Retinal pigment epithelial cell (primary cell): ENCODE results near the gene COQ4.

Experiments
- DNase-seq: peaks from one replicate; pipeline ENCODE4 v3.0.0-alpha.2; 2010; ENCODE audit warnings: low read depth
- H3K4me3 ChIP-seq: 2 replicates; pipeline ENCODE4 v1.5.1; 2011; ENCODE audit warnings: mild to moderate bottlenecking, low read length, control low read depth, moderate library complexity
- TF ChIP-seq, protein P1 (sequence below): conservative IDR thresholded peaks from 2 replicates; pipeline ENCODE4 v1.5.1; 2011; ENCODE audit warnings: low read depth, low read length, control low read depth, inconsistent platforms

Gene COQ4

DNA sequence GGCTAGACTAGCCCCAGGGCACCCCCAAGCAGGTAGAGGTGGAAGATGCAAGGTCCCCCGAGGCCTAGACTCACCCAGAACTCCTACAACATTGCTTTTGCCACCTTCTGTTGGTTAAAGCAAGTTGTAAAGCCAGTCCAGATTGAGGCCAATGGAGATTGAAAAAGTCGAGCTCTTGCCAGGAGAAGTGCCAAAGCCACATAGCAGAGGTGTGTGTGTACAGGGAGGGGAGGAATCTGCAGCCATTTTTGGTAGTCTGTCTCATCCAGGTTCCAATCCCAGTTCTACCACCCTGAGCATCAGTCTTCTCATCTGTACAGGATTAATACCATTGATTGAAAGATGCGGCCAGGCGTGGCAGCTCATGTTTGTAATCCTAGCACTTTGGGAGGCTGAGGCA lies 36.2 kb downstream of the COQ4 start:
- TF ChIP-seq, protein P1, sequence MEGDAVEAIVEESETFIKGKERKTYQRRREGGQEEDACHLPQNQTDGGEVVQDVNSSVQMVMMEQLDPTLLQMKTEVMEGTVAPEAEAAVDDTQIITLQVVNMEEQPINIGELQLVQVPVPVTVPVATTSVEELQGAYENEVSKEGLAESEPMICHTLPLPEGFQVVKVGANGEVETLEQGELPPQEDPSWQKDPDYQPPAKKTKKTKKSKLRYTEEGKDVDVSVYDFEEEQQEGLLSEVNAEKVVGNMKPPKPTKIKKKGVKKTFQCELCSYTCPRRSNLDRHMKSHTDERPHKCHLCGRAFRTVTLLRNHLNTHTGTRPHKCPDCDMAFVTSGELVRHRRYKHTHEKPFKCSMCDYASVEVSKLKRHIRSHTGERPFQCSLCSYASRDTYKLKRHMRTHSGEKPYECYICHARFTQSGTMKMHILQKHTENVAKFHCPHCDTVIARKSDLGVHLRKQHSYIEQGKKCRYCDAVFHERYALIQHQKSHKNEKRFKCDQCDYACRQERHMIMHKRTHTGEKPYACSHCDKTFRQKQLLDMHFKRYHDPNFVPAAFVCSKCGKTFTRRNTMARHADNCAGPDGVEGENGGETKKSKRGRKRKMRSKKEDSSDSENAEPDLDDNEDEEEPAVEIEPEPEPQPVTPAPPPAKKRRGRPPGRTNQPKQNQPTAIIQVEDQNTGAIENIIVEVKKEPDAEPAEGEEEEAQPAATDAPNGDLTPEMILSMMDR, result no peak
- no peak for DNase-seq
- H3K4me3 ChIP-seq, result no peak overlapping the region

DNA sequence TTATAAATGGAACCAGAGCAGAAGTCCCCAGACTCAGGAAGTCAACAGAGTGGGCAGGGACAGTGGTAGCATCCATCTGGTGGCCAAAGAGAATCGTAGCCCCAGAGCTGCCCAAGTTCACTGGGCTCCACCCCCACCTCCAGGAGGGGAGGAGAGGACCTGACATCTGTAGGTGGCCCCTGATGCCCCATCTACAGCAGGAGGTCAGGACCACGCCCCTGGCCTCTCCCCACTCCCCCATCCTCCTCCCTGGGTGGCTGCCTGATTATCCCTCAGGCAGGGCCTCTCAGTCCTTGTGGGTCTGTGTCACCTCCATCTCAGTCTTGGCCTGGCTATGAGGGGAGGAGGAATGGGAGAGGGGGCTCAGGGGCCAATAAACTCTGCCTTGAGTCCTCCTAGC lies 38.2 kb downstream of the COQ4 start:
- TF ChIP-seq, protein P1, result no peak
- H3K4me3 ChIP-seq, result no peak overlapping the region
- DNase-seq, result no peak

DNA sequence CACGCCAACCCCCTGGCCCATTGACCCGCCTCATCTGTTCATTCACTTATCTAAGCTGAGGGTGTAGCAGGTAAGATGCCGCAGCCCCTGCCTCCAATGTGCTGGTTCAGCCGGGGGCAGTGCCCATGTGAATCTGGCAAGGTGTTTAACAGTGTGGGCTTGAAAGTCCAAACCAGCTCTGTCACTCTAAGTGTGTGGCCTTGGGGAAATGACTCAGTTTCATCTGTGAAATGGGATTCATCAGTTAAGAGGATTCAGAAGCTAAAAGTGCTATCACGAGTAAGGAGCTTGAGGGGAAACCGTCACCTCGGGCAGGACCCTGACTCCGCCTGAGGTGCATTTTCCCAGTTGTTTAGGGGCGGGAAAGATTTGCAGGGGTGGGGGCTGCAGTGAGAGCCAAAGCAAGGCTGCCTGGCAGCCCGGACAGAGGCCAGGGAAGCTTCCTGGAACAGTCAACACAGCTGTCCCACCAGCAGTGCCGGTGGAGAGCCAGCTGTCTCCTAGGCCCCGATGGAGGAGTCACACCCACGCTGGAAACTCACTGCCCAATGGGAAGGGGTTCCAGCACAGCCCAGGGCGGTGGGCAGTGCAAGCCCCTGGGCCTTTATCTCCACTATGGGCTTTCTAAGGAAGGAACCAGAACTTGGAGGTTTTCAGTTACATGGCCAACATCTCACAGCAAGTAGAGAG lies 38.8 kb downstream of the COQ4 start:
- peak overlapping the region; percentile 65 for H3K4me3 ChIP-seq
- DNase-seq, result no peak
- TF ChIP-seq, protein P1, result no peak

DNA sequence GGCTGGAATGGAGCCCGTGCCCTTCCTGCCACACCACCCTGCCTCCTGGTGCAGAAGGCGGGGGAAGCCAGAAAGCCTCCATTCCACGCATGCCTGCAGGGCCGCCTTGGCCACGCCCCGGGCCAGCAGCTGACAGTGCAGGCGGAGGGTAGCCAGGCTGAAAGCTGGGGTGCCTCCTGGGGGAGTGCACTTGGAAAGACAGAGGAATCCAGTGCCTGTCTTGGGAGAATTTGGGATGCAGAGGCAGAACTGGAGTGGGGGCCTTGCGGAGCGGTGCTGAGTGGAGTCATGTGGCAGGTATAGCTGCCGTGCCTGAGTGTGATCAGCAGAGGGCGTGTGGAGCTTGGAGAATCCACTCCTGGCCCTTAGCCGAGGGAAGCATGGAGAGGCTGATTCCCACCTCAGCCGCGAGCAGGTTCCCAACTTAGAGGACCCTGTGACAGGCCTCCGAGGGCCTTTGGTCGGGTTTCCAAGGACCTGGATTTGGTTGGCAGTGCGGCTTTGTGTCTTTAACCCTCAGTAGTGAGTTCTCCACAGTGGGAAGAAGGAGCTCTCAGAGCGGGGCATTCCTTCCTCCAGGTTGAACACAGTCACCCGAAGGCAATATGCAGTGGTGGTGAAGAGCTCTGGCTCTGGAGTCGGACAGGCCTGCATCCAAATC lies 39.5 kb downstream of the COQ4 start:
- peak overlapping the region; percentile 65 for H3K4me3 ChIP-seq
- no peak for DNase-seq
- TF ChIP-seq, protein P1, result peak; percentile 87

DNA sequence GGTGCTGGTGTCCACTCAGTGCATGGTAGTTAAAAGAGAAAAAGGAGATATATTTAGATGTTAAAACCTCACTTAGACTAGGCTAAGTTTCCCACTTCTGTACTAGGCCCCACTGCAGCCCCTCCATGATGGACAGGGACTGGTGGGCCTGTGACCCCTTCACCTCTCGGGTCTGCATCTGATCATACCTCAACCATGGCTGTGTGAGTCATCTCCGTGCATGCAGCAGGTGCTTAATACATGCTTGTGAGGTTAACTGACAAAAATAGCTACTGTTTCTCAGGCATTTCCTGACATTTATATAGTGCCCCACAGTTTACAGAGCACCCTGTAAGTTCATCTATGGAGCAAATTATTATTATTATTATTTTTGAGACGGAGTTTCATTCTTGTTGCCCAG lies 40.1 kb downstream of the COQ4 start:
- TF ChIP-seq, protein P1, result no peak
- no peak overlapping the region for H3K4me3 ChIP-seq

DNA sequence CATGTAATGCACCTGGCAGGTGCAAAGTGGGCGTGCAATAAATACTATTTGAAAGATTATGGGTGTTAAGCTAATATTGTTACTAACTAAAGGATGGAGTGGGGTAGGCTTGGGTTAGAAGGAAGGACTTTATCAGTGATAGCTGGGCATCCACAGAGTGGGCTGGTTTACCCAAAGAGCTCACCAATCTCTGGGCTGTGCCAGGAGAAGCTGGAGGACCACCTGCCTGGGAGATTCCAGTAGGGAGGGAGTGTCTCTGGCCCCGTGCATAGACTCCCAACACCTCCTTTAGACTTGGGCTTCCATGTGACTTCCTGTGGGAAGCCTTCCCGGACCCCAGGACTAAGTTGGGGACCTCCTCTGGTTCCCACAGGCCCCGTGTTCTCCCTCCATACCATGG lies 42.9 kb downstream of the COQ4 start:
- TF ChIP-seq, protein P1, result no peak
- DNase-seq, result no peak
- H3K4me3 ChIP-seq, result no peak overlapping the region

More for the DNA sequence above, 40.1 kb downstream of the COQ4 start:
- no peak for DNase-seq
